T-helper 1 cell treated with Interleukin-12 subunit alpha and Interleukin-12 subunit beta and Interleukin-4 antibody, amounts not matched to agents 30 ng/mL and 1 ng/mL, for 36 hours (primary cell): ENCODE data around the gene GOLT1B. TPM values are rescaled to one million over a fixed set of nuclear protein-coding genes. Genes with fewer than 3 reads are reported as not detected.
"Not testable (repeated sequence)": the region's sequence is repeated elsewhere in the genome, so short reads cannot be mapped to it uniquely, and the experiment has no call there.

Experiments used
- intact Hi-C: fragments of 100-400 bp; cut with micrococcal nuclease; formaldehyde crosslinking; loops from one replicate; pipeline ENCODE4 v1.15.1; 2024
- total RNA-seq: library from RNA; stranded (reverse); gene quantifications from 2 replicates; pipeline ENCODE4 v1.2.3, GENCODE V29; 2022

Gene GOLT1B, protein sequence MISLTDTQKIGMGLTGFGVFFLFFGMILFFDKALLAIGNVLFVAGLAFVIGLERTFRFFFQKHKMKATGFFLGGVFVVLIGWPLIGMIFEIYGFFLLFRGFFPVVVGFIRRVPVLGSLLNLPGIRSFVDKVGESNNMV
- 46.3 and 48.9 TPM in 2 replicates for total RNA-seq

DNA sequence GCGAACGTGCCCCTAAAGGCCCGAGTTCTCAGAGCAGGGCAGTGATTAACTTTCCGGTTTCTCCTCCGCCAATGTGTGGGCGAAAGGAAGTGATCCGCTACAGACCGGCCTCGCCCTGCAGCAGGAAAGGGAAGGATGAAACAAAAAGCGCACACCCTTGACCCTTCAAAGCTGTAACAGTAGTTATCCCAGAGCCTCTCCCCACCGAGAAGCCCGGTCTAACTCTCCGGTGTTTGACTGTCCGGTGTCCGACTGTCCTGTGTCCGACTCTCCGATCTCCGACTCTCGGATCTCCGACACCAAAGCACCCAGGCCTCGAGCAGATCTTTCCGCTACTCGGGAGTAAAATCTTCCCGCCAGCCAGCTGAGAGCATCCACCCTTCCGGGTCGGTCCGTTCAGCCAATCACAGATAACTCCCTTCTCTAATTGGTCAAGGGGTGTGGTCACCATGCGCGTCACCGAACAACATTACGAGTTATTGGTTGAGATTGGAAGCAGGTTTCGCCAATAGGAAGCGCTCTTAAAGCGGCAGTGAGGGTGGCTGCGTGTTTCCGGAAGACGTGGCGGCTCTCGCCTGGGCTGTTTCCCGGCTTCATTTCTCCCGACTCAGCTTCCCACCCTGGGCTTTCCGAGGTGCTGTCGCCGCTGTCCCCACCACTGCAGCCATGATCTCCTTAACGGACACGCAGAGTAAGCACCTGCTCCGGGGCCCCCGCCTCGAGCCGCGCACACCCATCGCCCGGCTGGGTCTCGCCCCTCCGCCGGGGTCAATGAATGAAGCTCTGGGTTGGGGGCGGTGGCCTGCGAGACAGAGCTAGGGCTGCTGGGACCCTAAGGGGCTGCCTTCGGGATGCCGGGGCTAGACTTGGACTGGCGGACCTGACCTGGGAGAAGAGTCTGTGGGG lies at the start of gene GOLT1B, which contains the start of gene RECQL:
Gene GOLT1B (plus strand): TSS at position 532 of the 906 bp plus-strand sequence. CDS start 135 bp downstream, at position 667.
Gene RECQL (minus strand): TSS at position 378 of the 906 bp plus-strand sequence. CDS start 2,065 bp downstream, outside the sequence.
- intact Hi-C loops = loop anchor here (1.0 to 5.0 kb wide), 10 partner anchors 8 to 1181 kb away; partner anchors contain the start of genes C2CD5, CMAS, ETNK1 and LDHB

DNA sequence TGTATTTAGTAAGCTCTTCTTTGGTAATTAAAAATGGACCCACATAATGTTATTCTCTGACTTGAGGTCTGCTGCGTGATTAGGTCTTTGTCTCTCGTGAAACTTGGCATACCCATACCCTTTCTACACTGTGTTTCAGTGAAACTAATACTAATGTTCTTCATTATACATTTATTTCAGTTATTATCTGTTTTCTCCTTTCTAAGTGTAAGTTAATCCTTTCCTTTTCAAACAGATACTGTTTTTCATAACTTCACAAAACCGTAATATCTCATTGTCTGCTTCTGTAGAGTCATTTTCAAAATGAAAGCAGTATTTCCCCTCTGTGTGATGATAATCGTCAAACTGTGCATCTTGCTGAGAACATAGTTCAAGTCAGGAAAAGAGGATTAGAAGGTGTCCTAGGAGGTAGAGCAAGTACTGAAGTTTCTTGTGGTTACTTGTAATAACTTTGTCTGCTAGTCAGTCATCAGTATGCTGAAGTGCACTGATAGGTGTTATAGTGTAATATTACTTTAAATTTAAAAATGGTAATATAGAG lies 48.2 kb upstream of the GOLT1B start:
- intact Hi-C loops = no loop called here

DNA sequence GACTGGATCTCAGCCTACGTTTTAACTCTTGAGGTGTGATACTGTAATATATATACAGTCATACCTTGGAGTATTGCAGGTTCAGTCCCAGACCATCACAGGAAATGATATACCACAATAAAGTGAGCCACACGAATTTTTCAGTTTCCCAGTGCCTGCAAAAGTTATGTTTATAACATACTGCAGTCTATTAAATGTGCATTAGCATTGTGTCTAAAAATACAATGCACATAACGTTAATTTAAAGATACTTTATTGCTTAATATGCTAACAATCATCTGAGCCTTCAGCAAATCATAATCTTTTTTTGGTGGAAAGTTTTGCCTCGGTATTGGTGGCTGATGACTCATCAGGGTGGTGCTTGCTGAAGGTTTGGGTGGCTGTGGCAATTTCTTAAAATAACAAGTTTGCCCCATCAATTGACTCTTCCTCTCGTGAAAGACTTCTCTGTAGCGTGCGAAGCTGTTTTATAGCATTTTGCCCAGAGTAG lies 45.3 kb upstream of the GOLT1B start:
- intact Hi-C loops = loop anchor here (1.0 to 5.0 kb wide), 9 partner anchors 18 to 1171 kb away; partner anchors contain the start of genes CMAS, ETNK1, GOLT1B and LDHB

DNA sequence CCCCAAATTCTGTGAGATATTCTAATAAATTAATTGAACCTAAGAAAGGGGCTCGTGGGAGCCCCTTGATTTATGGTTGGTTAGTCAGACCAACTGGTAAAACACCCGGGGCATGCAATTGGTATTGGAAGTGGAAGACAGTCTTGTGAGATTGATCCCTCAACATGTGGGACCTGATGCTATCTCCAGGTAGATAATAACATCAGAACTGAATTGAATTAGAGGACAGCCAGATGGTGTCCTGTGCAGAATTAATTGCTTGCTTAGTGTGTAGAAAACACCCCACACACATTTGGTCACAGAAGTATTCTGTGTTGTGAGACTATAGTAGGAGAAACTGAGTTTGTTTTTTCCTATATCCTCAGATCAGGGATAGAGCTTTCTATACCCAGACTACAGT lies 42.1 kb upstream of the GOLT1B start:
- intact Hi-C loops = loop anchor here (5.0 kb wide), 2 partner anchors 162 to 1168 kb away; partner anchors contain the start of gene ETNK1

DNA sequence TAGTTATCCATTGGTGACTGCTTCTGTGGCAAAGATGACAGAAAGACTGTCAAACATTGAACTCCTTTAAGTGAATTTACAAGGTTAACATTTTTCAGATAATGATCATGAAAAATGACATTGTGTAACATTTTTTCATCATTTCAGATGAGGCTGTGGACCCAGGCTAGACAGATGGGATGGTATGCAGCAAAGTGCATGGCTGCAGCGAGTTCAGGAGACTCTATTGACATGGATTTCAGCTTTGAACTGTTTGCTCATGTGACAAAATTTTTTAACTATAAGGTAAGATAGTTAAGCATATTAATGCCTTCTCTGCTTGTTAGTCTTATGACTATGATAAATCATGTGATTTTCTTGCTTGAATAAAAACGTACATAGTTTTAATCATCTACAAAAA lies 34.3 kb upstream of the GOLT1B start:
- intact Hi-C loops = not testable (repeated sequence)

DNA sequence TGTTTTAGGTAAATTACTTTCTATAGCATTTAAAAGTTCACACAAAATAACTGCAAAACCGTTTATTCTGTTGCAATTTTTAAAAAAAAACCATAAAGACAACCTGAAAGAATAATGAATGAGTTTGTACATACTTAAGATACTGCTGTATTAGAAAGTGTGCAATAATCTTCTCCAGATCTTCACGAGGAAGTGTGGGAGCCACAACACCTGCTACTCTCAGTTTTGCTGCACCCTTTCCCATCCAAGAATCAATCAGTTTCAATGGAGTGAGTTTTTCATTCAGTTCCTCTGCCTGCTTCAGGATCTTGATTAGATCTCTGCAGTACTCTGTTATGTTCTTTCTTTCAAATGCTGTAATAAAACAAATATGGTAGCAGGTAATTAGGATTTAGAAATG lies 30.3 kb upstream of the GOLT1B start:
- intact Hi-C loops = no loop called here

DNA sequence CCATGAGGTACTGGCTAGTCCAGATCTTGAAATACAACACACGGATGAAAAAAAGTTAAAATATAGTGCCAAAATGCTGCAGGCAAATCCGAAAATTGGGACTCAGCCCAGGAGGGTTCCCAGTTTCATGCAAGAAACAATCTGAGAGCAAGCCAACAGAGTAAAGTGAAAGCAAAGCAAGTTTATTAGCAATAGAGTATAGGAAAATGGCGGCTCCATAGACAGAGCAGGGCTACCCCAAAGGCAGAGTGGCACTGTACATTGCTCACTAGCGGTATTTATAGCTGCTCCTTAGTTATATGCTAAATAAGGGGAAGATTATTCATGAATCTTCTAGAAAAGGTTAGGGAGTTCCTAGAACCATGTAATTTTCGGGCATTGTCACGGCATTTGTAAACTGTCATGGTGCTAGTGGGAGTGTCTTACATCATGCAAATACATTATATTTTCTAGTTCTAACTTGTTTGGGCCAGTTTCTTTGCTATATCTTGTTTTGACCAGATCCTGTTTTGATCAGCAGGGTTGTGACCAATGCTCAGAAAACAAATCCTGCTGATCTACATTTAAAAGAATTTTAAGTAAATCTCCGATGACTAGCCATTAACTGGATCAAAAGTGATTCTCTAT lies 29.3 kb upstream of the GOLT1B start:
- intact Hi-C loops = no loop called here

DNA sequence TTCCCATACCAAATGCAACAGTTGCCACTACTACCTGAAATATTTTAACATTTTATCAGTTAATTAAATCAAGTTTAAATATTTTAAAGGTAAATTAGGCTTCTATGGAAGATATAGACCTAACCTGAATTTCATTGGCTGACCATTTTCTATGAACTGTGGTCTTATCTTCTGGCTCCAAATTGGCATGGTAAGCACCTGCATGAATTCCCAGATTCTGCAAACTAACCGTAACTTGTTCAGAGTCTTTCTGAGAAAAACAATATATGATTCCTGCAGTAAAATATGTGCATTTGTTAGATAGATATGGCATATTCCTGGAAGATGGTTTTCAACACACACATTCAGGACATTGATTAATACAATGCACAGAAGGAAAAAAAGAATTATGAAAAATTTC lies 26.0 kb upstream of the GOLT1B start:
- intact Hi-C loops = no loop called here

DNA sequence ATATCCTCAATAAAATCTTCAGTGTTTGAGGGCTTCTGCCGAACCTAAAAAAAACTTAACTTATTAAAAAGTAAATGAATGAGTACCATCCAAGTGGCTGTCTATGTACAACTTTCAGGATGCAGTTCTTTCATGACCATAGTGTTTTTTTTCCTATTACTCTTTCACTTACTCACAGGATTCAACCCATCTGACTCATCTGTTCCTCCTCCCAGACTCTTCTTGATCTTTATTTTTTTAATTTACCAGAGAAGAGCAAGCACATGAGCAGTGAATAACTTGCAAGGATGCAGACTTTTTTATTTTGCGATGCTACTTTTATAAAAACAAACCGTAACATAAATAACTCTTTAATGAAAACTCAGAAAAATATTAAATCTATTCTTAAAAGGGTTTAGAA lies 24.6 kb upstream of the GOLT1B start:
- intact Hi-C loops = no loop called here

DNA sequence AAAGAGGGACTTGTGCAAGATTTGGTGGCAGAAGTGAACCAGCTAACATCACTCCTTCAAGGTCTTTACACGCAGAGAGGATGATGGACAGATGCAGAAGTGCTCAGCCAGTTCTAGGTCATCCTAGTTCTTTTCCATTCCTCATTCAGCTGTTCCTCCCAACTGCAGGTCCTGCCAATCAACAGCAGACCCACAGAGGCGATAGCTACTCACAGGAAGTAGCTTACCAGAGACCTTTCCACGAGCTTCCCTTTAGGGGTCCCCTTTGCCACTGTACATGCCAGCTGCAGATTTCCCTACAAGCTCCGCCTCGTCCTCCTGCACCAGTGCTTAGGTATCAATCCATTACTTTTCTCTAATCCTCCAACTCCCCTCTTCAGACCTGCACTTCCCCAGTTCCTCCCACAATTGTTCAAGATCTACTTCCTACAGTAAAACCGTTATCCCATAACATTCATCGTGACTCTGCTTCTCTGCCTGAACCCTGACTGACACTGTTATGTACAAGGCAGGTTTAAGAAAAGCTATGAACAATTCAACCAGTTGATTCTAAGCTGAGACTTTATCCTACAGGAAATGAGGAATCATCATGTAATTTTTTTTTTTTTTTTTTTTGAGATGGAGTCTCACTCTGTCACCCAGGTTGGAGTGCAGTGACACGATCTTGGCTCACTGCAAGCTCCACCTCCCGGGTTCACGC lies 22.7 kb upstream of the GOLT1B start:
- intact Hi-C loops = no loop called here

DNA sequence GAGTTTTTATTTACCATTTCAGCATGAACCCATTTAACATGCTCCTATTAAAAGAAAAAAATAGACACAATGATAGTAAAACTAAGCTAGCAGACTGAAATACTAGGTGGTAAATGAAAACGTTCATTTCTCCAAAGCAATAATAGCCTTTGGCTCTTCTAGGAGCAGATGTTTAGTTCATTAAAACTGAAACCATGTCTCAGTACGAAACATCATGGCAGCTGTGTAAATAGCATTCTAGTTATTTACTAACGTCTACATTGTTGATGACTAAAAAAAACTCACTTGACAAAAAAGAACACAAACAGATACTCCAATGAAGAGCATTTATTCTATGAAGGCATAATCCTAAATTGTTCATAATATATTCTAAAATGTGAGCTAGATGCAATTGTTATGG lies 18.1 kb upstream of the GOLT1B start:
- intact Hi-C loops = no loop called here

DNA sequence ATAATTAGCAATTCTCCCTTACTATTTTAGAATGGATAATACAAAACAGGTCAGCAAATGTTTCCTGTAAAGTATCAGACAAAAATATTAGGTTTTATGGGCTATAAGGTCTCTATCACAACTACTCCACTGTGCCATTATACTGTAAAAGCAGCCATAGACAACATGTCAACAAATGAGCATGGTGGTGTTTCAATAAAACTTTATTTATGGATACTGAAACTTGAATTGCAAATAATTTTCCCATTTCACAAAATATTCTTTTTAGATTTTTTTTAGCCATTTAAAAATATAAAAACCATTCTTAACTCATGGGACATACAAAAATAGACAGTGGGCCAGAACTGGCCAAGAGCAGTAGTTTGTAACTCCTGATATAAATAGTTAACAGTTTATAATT lies 15.6 kb upstream of the GOLT1B start:
- intact Hi-C loops = loop anchor here (1.0 kb wide), 1 partner anchor 14 kb away; no protein-coding TSS in a partner anchor

DNA sequence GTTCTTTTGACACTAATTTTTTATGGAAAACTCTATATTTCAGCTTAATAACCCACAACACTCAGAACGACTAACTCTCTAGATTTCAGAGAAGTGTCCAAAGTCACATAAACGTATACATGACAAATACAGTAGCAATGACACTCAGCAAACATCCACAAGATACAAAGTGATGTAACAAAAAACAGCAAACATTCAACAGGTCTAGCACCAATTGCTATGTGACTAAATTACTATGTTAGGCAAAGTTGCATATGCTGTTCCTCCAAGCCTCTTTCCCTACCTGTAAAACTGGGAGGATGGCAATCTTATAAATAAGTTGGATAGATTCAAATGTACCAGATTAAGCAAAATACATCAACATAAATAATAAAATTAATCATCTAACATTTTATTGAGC lies 1.8 kb upstream of the GOLT1B start:
- intact Hi-C loops = loop anchor here (1.0 to 5.0 kb wide), 5 partner anchors 13 to 1183 kb away; partner anchors contain the start of genes C2CD5 and ETNK1

DNA sequence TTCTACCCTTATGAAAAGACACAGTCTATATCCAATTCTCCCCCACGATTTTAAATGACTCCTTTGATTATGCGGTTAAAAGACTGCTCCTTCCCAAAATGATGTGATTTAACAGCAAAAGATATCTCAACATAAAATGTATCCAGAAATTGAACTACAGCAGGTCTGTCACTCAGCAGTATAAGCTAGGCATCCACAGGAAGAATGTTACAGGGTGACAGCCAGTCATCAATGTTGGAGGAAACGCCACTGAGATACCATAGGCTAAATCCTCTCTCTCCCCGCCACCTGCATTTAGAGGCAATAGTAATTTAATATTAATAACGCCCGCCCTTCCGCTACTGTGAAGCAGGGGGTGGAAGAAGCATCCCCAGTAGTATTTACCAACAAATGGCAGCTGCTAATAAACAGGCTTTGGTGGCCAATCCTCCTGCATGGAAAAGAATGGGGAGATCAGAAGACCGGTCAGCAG lies 767 bp upstream of the GOLT1B start:
- intact Hi-C loops = loop anchor here (1.0 to 5.0 kb wide), 11 partner anchors 8 to 1181 kb away; partner anchors contain the start of genes C2CD5, CMAS, ETNK1 and LDHB

DNA sequence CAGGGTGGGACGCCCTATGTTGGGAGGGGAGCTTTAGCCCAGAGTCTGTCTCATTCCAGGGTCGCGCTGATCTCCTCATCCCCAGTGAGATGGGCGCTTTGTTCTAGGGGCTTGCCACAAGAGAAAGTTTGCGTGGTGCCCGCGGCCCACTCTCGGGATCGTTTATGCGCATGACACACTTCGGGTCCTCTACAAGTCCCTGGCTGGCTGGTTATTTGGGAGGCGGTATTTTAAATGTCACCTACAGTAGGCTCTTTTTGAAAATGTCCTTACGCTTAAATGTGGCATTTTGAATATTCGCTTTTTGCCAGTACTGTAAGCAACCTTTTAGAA lies 541 bp downstream of the GOLT1B start:
- intact Hi-C loops = loop anchor here (5.0 kb wide), 3 partner anchors 1040 to 1180 kb away; partner anchors contain the start of genes C2CD5 and ETNK1

DNA sequence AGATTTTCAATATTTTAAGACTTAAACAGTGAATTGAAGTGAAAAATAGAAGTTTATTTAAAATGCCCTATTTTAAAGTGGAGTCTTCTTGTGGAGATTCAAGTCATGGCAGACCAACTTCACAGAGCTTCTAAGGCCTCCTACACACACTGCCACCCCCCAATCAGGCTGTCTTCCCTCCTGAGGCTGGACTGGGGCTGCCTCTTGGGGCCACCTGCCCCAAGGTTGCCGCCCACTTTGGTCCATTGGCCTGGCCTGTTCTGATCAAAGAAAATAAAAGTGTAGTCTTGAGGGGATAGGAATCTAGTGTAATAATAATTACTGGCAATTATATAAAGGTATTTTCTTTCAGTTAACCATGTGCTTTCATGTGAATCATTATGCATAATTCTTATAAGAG lies 1.3 kb downstream of the GOLT1B start:
- intact Hi-C loops = loop anchor here (5.0 kb wide), 3 partner anchors 1039 to 1179 kb away; partner anchors contain the start of genes C2CD5 and ETNK1

DNA sequence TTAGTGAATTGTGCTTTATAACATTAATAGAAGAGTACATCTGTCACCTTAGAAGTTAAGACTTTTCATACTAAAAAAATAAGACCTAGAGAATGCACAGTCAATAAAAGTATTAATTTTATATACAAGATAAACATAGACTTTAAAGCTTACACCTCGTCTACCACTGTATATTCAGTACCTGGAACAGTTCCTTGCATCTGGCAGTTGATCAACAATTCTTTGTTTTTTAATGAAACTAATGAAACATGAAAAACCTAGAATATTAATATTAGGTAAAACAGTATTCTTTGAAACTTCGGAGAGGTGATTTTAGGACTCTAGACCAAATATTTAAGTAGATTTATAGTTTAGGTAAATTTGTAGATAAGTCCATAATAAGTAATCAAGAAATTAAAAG lies 4.3 kb downstream of the GOLT1B start:
- intact Hi-C loops = no loop called here

DNA sequence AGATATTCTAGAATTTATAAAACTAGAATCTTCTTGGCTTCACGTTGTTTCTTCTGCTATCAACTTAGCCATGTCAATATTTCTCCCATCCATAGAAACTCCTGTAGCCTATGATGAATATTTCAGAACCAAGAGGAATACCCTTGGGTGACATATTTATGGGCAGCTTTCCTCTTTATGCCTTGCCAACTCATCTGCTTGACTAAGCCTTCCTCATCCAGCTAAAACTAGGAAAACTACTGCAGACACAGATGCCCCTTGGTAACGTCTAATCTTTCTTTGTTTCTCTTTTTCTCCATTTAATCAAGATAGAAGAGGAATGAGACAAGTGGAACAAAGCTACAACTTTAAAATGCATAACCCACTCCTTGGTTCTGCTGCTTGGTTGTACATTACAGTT lies 6.3 kb downstream of the GOLT1B start:
- intact Hi-C loops = loop anchor here (2.0 kb wide), 3 partner anchors 107 to 173 kb away; partner anchors contain the start of gene LDHB

DNA sequence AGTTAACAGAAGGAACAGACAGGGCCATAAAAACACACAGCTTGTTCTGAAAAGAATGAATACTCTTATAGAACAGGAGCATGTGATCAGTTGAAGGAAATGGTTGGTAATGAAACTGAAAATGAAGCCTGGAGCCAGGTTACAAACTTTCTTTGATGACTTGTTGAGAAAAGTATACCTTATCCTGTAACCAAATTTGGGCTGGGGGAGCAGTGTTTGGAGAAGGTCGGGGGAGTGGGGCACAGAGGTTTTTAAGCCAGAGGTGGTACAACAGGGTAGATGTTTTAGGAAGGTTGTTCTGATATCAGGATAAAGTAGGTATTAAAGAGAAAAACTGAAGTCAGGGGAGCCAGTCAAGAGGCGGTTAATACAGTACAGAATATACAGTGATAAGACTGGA lies 8.2 kb downstream of the GOLT1B start:
- intact Hi-C loops = loop anchor here (1.0 to 2.0 kb wide), 6 partner anchors 8 to 171 kb away; partner anchors contain the start of genes GOLT1B, LDHB and RECQL

DNA sequence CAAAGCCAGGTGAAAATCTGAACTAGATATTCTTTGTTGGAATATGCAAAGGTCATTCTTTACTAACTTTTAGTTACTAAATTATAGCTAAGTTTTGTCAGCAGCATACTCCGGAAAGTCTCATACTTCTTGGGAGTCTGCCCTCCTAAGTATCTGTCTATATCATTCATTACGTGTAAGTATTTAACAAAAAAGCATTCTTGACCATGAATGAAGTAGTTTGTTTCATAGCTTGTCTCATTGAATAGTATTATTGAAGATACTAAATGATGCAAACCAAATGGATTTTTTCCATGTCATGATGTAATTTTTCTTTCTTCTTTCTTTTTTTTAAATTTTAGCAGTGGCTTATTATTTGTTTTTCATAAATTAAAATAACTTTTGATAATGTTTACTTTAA lies 14.7 kb downstream of the GOLT1B start:
- intact Hi-C loops = no loop called here
